Smooth muscle cell (in vitro differentiated cells): ENCODE measurements around the gene MKX. TPM values are rescaled to one million over a fixed set of nuclear protein-coding genes. Genes with fewer than 3 reads are reported as not detected.

ENCODE experiments used
- DNase-seq: peaks from one replicate; lab custom pipeline; 2025; ENCODE audit not compliant: unreplicated experiment; lab: John Stamatoyannopoulos, UW
- H2AFZ ChIP-seq: fragments of 200-600 bp; sonication (generic); 2 replicates; pipeline ENCODE4 v1.6.0; 2016; ENCODE audit warnings: antibody characterized with exemption, low read depth, mild to moderate bottlenecking
- H3F3A ChIP-seq: fragments of 200-600 bp; sonication (generic); 2 replicates; pipeline ENCODE4 v1.6.0; 2017; ENCODE audit warnings: antibody characterized with exemption, low read depth
- H3K27ac ChIP-seq: fragments of 200-600 bp; sonication (generic); 2 replicates; pipeline ENCODE4 v1.5.1; 2016; ENCODE audit warnings: low read depth, mild to moderate bottlenecking
- H3K27me3 ChIP-seq: fragments of 200-600 bp; sonication (generic); 2 replicates; pipeline ENCODE4 v1.6.1; 2016; ENCODE audit warnings: low read depth, mild to moderate bottlenecking
- H3K36me3 ChIP-seq: fragments of 200-600 bp; sonication (generic); 2 replicates; pipeline ENCODE4 v1.5.1; 2016; ENCODE audit warnings: low read depth
- H3K4me1 ChIP-seq: fragments of 200-600 bp; sonication (generic); 2 replicates; pipeline ENCODE4 v1.5.1; 2016; ENCODE audit warnings: low read depth
- H3K4me2 ChIP-seq: fragments of 200-600 bp; sonication (generic); 2 replicates; pipeline ENCODE4 v1.6.0; 2016; ENCODE audit warnings: mild to moderate bottlenecking
- H3K4me3 ChIP-seq: fragments of 200-600 bp; sonication (generic); 2 replicates; pipeline ENCODE4 v1.5.1; 2016; ENCODE audit warnings: mild to moderate bottlenecking
- H3K79me2 ChIP-seq: fragments of 200-600 bp; sonication (generic); 2 replicates; pipeline ENCODE4 v1.6.0; 2016; ENCODE audit warnings: low read depth, mild to moderate bottlenecking
- H3K9ac ChIP-seq: fragments of 200-600 bp; sonication (generic); 2 replicates; pipeline ENCODE4 v1.6.0; 2016; ENCODE audit warnings: low read depth
- H3K9me3 ChIP-seq: fragments of 200-600 bp; sonication (generic); replicated peaks from 2 replicates; pipeline ENCODE4 v1.5.1; 2016; ENCODE audit warnings: low read depth
- H4K20me1 ChIP-seq: fragments of 200-600 bp; sonication (generic); 2 replicates; pipeline ENCODE4 v1.6.0; 2016; ENCODE audit warnings: low read depth
- WGBS: methylation state at CpG from one replicate; pipeline ENCODE4 v1.1.7; 2016; ENCODE audit warnings: low lambda C conversion rate; 5-methylcytosine and 5-hydroxymethylcytosine counted together
- polyA plus RNA-seq: library from polyadenylated mRNA; unstranded; fragments of >200 nt; fragmentation: Nextera tagmentation; extraction: Ambion mirVana; gene quantifications from 2 replicates; pipeline ENCODE4 v1.2.1, GENCODE V29; 2016
- total RNA-seq: library from RNA; depleted of rRNA; stranded (reverse); fragments of >200 nt; gene quantifications from 2 replicates; pipeline ENCODE4 v1.2.3, GENCODE V29; 2014
- TF ChIP-seq, protein P1 (sequence below): fragments of 200-600 bp; sonication (generic); IDR thresholded peaks from 2 replicates; pipeline ENCODE4 v1.5.1; 2017; ENCODE audit warnings: borderline replicate concordance, mild to moderate bottlenecking, antibody characterized with exemption; ENCODE audit not compliant: insufficient read depth, poor library complexity, severe bottlenecking

MKX gene
- total and polyA plus RNA-seq, 2 experiments from 2014 or later: 0.04 TPM; not detected in 1

DNA sequence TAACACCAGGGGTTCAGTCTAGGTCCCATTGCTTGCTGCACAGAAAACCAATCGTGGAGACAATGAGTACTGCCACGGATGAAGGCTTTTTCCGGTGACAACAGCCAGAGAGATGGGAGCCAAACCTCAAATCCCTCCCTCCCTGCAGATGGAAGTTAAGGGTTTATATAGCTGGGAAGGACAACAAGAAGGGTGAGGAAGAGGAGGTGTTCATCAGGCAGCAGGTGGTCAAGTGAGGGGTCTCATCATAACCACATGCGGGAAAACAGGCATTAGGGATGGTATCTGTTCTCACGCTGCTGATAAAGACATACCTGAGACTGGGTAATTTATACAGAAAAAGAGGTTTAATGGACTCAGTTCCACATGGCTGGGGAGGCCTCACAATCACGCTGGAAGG, 91.3 kb downstream of the MKX start:
- WGBS: 94% methylated on average over 6 of the region's 6 CpGs
- Histone ChIP-seq H3K9ac (no peak overlapping the region), H3K79me2 (no peaks in the 10 kb centered on the region), H2AFZ (no peak overlapping the region), H3K4me3 (no peak overlapping the region), H3F3A (no peaks in the 10 kb centered on the region), H3K4me2 (no peak overlapping the region), H3K36me3 (no peaks in the 10 kb centered on the region), H4K20me1 (no peaks in the 10 kb centered on the region), H3K27me3 (no peaks in the 10 kb centered on the region), H3K27ac (no peak overlapping the region), H3K9me3 (no peaks in the 10 kb centered on the region), H3K4me1 (no peaks in the 10 kb centered on the region)
- TF ChIP-seq, protein P1, sequence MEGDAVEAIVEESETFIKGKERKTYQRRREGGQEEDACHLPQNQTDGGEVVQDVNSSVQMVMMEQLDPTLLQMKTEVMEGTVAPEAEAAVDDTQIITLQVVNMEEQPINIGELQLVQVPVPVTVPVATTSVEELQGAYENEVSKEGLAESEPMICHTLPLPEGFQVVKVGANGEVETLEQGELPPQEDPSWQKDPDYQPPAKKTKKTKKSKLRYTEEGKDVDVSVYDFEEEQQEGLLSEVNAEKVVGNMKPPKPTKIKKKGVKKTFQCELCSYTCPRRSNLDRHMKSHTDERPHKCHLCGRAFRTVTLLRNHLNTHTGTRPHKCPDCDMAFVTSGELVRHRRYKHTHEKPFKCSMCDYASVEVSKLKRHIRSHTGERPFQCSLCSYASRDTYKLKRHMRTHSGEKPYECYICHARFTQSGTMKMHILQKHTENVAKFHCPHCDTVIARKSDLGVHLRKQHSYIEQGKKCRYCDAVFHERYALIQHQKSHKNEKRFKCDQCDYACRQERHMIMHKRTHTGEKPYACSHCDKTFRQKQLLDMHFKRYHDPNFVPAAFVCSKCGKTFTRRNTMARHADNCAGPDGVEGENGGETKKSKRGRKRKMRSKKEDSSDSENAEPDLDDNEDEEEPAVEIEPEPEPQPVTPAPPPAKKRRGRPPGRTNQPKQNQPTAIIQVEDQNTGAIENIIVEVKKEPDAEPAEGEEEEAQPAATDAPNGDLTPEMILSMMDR: no peak
- DNase-seq: no peak

DNA sequence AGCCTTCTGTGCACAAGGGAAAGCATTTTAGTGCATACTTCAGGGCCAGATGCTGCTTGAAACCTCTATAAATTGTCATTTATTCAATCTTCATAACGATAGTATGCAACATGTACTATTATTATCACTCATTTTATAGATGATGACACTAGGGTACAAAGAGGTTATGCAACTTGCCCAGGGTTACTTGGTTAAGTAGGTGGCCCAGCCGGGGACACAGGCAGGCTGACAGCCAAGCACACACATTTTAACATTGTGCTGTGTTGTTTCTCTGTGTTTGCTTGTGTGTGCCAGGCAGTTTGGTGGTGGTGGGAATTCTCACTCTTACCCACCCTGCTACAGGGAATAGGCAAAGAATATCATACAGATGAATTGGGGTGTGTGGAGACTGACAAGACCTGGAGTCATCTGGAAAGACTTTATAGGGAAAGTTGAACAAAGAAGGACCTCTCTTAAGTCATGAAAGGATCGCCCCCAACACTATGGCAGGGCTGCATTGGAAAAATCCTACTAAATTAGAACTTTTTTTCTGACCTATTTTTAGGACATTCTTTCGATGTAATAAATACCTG, 98.9 kb downstream of the MKX start:
- H3K4me1 ChIP-seq: no peaks in the 10 kb centered on the region
- H3K9ac ChIP-seq: no peak overlapping the region
- no peak for DNase-seq
- no peaks in the 10 kb centered on the region for H3K36me3 ChIP-seq
- no peaks in the 10 kb centered on the region for H3K79me2 ChIP-seq
- H3F3A ChIP-seq: no peaks in the 10 kb centered on the region
- no peaks in the 10 kb centered on the region for H4K20me1 ChIP-seq
- WGBS: 91% methylated on average over 4 of the region's 4 CpGs
- H3K27ac ChIP-seq: no peak overlapping the region
- H3K4me3 ChIP-seq: no peak overlapping the region
- no peaks in the 10 kb centered on the region for H3K9me3 ChIP-seq
- H3K4me2 ChIP-seq: no peak overlapping the region
- H2AFZ ChIP-seq: no peak overlapping the region
- H3K27me3 ChIP-seq: no peaks in the 10 kb centered on the region
- TF ChIP-seq, protein P1: no peak

DNA sequence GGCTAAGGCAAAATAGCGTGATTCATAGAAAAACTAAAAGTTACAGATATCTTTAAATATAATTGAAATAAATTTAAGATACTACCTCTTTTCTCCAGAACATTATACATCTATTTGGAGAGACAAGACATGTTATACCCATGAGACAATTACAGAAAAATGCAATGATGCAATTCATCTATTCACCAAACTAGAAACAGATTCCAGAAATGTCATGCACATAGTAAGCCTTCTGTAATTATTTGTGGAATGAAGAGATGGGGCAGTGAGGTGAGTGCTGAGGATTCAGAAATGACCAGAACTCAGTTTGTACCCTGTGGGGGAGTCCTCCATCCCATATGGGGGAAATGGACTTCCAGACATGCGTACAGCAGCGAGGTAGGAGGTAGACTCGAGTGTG, 99.4 kb downstream of the MKX start:
- TF ChIP-seq, protein P1: no peak
- no peak for DNase-seq
- 94% methylated on average over 4 of the region's 4 CpGs for WGBS
- H3K36me3 ChIP-seq: no peaks in the 10 kb centered on the region
- H3K27ac ChIP-seq: no peak overlapping the region
- no peaks in the 10 kb centered on the region for H4K20me1 ChIP-seq
- no peaks in the 10 kb centered on the region for H3K4me1 ChIP-seq
- no peaks in the 10 kb centered on the region for H3K9me3 ChIP-seq
- H3K4me3 ChIP-seq: no peak overlapping the region
- H3K27me3 ChIP-seq: no peaks in the 10 kb centered on the region
- H2AFZ ChIP-seq: no peak overlapping the region
- no peak overlapping the region for H3K9ac ChIP-seq
- H3K79me2 ChIP-seq: no peaks in the 10 kb centered on the region
- no peaks in the 10 kb centered on the region for H3F3A ChIP-seq
- no peak overlapping the region for H3K4me2 ChIP-seq

DNA sequence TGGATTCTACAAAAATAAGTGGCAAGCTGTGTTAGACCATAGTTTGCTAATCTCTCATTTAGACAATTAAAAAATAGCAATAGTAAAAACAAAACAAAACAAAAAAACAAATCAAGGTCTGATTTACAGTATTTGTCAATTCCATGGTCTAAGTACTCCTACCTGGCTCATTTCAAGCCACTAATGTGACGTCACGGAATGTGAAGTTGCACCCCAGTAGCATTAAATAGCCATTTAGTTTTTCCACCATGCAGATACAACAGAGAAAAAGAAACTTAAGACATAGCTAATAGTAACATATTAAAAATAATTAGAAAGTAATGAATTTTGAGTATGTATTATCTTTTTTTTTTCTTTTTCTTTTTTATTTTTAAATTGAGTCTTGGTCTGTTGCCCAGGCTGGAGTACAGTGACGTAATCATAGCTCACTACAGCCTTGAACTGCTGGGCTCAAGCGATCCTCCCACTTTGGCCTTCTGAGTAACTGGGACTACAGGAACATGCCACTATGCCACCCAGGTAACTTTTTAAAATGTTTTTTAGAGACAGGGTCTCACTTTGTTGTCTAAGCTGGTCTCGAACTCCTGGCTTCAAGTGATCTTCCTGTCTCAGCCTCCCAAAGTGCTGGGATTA, 101.2 kb downstream of the MKX start:
- Histone ChIP-seq H2AFZ (no peak overlapping the region), H3K27me3 (no peaks in the 10 kb centered on the region), H3K4me2 (no peak overlapping the region), H3K9ac (no peak overlapping the region), H3K27ac (no peak overlapping the region), H3K9me3 (no peaks in the 10 kb centered on the region), H3K4me1 (no peaks in the 10 kb centered on the region), H3K79me2 (no peaks in the 10 kb centered on the region), H3K36me3 (no peaks in the 10 kb centered on the region), H3F3A (no peaks in the 10 kb centered on the region), H3K4me3 (no peak overlapping the region), H4K20me1 (no peaks in the 10 kb centered on the region)
- TF ChIP-seq, protein P1: no peak
- whole genome bisulfite sequencing: 97% methylated on average over 5 of the region's 5 CpGs
- DNase-seq: no peak
